Measurements from ENCODE around the gene ITGB6.
"Not testable (repeated sequence)": the region's sequence is repeated elsewhere in the genome, so short reads cannot be mapped to it uniquely, and the experiment has no call there.

The ITGB6 gene

DNA sequence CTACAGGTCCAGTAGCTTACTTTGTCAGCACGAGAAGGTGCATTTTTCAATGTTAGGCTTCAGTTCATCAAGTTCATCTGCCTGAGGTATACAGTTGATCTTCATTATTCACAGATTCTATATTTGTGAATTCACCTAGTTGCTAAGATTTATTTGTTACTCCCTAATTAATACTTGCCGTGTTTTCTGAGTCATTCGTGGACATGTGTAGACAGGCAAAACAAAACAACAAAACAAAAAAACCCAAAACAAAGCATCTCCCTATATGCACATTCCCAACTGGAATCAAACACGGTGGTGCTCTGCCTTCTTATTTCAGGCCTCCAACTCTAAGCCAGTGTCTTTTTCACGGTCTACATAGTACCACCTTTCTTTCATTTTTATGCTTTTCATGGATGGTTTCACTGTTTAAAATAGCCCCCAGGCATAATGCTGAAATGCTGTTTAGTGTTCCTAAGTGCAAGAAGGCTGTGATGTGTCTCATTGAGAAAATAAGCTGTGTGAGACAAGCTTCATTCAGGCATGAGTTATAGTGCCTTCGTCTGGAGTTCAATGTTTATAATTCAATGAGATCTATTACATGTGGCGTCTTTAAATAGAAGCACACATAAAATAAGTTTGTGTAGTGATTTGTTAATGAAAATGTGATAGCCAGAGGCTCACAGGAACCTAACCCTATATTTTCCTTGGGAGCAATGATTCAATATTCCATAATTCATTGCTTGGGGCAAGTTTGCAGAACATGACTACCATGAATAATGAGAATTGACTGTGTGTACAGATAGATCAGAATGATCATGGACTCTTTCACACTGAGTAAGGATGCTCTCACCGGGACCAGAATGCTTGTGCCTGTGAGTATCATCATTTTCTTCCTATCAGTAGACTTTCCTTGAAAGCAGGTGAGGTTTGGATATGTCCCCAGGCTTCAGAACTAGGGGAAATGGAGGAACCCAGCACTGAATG, 24.6 kb downstream of the ITGB6 start:
- H3K36me3 Mint-ChIP-seq (ENCODE audit: low read depth): no peaks in the 10 kb centered on the region
- no peaks in the 10 kb centered on the region for H3K9me3 Mint-ChIP-seq
- ATAC-seq (no peak), DNase-seq (no peak)
- H3K4me3 Mint-ChIP-seq: no peak overlapping the region
- H3K4me1 Mint-ChIP-seq: no peaks in the 10 kb centered on the region
- no peaks in the 10 kb centered on the region for H3K27me3 Mint-ChIP-seq
- H3K27ac Mint-ChIP-seq: no peak overlapping the region

- no peaks in the 10 kb centered on the region for H3K9me3 Mint-ChIP-seq
- DNase-seq (no peak), ATAC-seq (no peak)
- H3K4me3 Mint-ChIP-seq: no peak overlapping the region
- H3K27ac Mint-ChIP-seq: no peak overlapping the region
- no peaks in the 10 kb centered on the region for H3K27me3 Mint-ChIP-seq
- H3K36me3 Mint-ChIP-seq (ENCODE audit: low read depth): no peaks in the 10 kb centered on the region
- H3K4me1 Mint-ChIP-seq: no peaks in the 10 kb centered on the region
These were observed 25.8 kb downstream of the ITGB6 start for GRCh38 chr2:160174322-160174721.

DNA sequence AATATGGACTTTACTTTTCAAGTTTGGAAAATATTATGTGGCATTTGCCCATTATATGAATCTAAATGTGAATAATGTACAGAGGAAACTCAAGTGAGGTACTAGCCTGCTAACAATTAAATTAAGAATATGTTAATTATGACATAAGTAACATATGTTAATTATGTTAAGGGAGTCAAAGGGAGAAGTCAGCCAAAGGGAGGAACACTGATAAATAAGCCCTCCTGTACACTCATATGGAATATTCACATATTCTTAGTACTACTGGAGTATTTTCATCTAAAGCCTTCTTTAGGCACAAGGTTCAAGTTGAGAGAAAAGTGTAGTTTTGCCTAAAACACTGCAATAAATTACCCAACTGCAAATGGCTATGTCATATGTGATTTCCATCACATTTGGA, 30.1 kb downstream of the ITGB6 start:
- Mint-ChIP-seq H3K4me1 (no peaks in the 10 kb centered on the region), H3K4me3 (no peak overlapping the region), H3K36me3 (ENCODE audit: low read depth) (no peaks in the 10 kb centered on the region), H3K27ac (no peak overlapping the region), H3K9me3 (no peaks in the 10 kb centered on the region), H3K27me3 (no peaks in the 10 kb centered on the region)
- ATAC-seq: no peak
- DNase-seq: no peak

DNA sequence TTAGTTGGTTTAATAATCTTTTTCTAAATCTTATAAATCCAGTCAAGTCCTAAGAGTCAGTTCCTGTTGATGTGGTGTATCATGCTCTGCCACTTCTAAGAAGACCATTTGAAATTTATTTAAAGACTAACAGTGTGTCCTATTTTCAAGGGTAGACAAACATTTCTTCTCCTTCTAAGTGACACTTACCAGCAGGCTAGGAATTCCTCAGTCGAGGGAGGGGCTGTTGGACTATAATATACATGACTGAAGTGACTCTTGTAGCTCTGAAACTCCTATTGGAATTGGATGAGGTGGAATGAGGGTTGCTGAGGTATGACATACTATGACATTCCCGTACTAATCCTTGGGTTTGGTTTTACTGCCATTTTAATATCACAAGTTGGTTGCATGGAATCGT, 30.6 kb downstream of the ITGB6 start:
- ATAC-seq (no peak), DNase-seq (no peak)
- Mint-ChIP-seq H3K4me1 (no peaks in the 10 kb centered on the region), H3K27me3 (no peaks in the 10 kb centered on the region), H3K36me3 (ENCODE audit: low read depth) (no peaks in the 10 kb centered on the region), H3K9me3 (no peaks in the 10 kb centered on the region), H3K27ac (no peak overlapping the region), H3K4me3 (no peak overlapping the region)

GRCh38 chr2:160168878-160169277, 31.2 kb downstream of the ITGB6 start:
- no peak for ATAC-seq
- no peak overlapping the region for H3K4me3 Mint-ChIP-seq
- DNase-seq: no peak
- no peaks in the 10 kb centered on the region for H3K36me3 Mint-ChIP-seq (ENCODE audit: low read depth)
- H3K27me3 Mint-ChIP-seq: no peaks in the 10 kb centered on the region
- H3K4me1 Mint-ChIP-seq: no peaks in the 10 kb centered on the region
- H3K9me3 Mint-ChIP-seq: no peaks in the 10 kb centered on the region
- no peak overlapping the region for H3K27ac Mint-ChIP-seq

GRCh38 chr2:160167089-160167740, 32.9 kb downstream of the ITGB6 start:
- ATAC-seq (no peak), DNase-seq (no peak)
- no peak overlapping the region for H3K4me3 Mint-ChIP-seq
- no peaks in the 10 kb centered on the region for H3K27me3 Mint-ChIP-seq
- H3K4me1 Mint-ChIP-seq: no peaks in the 10 kb centered on the region
- H3K27ac Mint-ChIP-seq: no peak overlapping the region
- no peaks in the 10 kb centered on the region for H3K9me3 Mint-ChIP-seq
- no peaks in the 10 kb centered on the region for H3K36me3 Mint-ChIP-seq (ENCODE audit: low read depth)

DNA sequence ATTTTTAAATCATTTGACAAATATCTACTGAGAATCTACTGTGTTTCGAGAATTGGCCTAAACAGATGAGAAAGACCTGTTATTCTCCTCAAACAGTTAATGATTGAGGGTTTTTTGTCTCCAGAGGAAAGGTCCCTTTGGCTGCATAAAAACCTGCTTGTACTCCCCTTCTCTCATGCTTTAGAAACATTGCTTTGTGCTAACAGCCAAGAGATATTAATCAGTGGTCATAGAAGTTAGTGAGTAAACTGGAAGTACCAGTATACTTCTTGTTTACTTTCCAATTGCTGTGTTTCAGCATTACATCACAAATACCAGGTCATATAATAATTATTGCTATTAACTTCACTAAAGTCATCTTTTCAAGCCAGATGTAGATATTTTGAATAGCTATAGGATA, 34.1 kb downstream of the ITGB6 start:
- DNase-seq (no peak), ATAC-seq (no peak)
- no peak overlapping the region for H3K4me3 Mint-ChIP-seq
- H3K27me3 Mint-ChIP-seq: no peaks in the 10 kb centered on the region
- H3K4me1 Mint-ChIP-seq: no peaks in the 10 kb centered on the region
- no peaks in the 10 kb centered on the region for H3K36me3 Mint-ChIP-seq (ENCODE audit: low read depth)
- H3K27ac Mint-ChIP-seq: no peak overlapping the region
- no peaks in the 10 kb centered on the region for H3K9me3 Mint-ChIP-seq

GRCh38 chr2:160165081-160165480, 35.0 kb downstream of the ITGB6 start:
- Mint-ChIP-seq H3K36me3 (ENCODE audit: low read depth) (no peaks in the 10 kb centered on the region), H3K27ac (no peak overlapping the region), H3K4me1 (no peaks in the 10 kb centered on the region), H3K4me3 (no peak overlapping the region), H3K27me3 (no peaks in the 10 kb centered on the region), H3K9me3 (no peaks in the 10 kb centered on the region)
- ATAC-seq: no peak
- DNase-seq: no peak

DNA sequence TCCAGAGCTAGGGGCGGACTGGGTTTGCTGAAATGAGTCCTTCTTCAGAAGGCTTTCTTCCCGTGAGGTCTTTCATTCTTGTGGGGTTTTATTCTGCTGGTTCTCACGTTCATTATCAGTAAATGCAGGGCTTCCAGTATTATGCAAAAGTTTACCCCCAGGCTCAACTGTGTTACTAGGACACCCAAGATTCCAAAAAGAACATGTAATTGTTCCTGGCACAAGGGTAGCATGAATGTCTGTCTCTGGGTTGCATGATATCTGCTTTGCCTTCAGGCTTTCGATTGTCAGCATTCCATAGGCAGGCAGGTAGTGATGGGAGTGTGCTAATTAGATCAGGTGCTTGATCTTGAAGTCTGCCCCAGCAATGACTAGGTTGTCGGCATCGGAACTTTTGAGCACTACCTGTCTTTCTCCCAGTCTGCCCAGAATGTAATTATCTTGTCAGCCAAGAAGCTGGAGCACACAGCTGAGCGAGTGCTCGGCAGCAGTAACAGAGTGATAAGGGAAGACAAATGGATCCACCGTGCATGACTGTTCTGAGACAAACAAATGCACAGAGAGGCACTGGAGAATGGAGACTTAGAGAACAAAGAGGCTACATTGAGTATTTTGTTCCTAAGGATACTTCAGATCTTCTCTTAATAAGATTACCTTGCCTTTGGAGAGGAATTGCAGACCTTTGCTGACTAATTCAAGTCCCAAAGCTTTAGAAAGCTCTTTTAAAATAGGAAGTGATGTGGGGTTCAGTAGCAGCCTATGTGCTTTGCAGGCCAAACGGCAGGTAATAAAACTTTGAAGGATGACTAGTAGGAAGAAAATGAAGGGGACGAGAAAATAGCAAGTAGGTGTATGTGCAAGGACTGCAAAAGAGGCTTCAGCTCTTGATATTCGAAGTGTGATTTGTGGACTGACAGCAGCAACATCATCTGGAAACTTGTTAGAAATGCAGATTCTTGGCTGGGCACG, 41.9 kb downstream of the ITGB6 start:
- Mint-ChIP-seq H3K27me3 (peaks cover 3% of the 10 kb centered on the region), H3K36me3 (ENCODE audit: low read depth) (no peaks in the 10 kb centered on the region), H3K4me1 (no peaks in the 10 kb centered on the region), H3K4me3 (no peak overlapping the region), H3K9me3 (no peaks in the 10 kb centered on the region), H3K27ac (no peak overlapping the region)
- DNase-seq (no peak), ATAC-seq (no peak)

GRCh38 chr2:160156665-160157064, 43.4 kb downstream of the ITGB6 start:
- DNase-seq (no peak), ATAC-seq (no peak)
- Mint-ChIP-seq H3K36me3 (ENCODE audit: low read depth) (no peaks in the 10 kb centered on the region), H3K27ac (no peak overlapping the region), H3K27me3 (peaks cover 3% of the 10 kb centered on the region), H3K9me3 (no peaks in the 10 kb centered on the region), H3K4me1 (no peaks in the 10 kb centered on the region), H3K4me3 (no peak overlapping the region)

DNA sequence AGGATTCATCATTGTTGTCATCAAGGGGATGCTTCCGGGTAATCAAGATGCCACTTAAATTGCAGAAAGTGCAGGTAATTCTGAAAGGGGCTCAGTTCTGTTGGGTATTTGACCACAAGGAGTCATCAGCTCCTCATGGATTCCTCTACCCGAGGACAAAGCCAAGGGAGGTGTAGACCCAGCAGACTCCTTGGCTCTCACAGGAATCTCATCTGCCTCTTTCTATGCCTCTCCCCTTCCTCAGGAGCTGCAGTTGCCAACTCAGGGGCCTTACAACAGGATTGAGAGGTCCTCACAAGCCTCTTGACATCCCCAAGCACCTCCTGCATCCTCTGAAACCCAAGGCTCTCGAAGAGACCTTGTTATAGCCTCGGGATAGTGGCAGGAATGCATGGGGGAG, 44.0 kb downstream of the ITGB6 start:
- Mint-ChIP-seq H3K27me3 (peaks cover 3% of the 10 kb centered on the region), H3K36me3 (ENCODE audit: low read depth) (no peaks in the 10 kb centered on the region), H3K9me3 (no peaks in the 10 kb centered on the region), H3K4me1 (no peaks in the 10 kb centered on the region), H3K27ac (no peak overlapping the region), H3K4me3 (no peak overlapping the region)
- DNase-seq: no peak
- no peak for ATAC-seq

- ATAC-seq; DNase-seq; H3K4me3 Mint-ChIP-seq; H3K27ac Mint-ChIP-seq; H3K36me3 Mint-ChIP-seq (ENCODE audit: low read depth); H3K27me3 Mint-ChIP-seq; H3K9me3 Mint-ChIP-seq; H3K4me1 Mint-ChIP-seq: not testable (repeated sequence)
These were observed 51.7 kb downstream of the ITGB6 start for GRCh38 chr2:160148419-160148818.

GRCh38 chr2:160145471-160145870, 54.6 kb downstream of the ITGB6 start:
- peaks cover 7% of the 10 kb centered on the region for H3K27me3 Mint-ChIP-seq
- H3K4me1 Mint-ChIP-seq: peaks cover 2% of the 10 kb centered on the region
- no peaks in the 10 kb centered on the region for H3K9me3 Mint-ChIP-seq
- no peaks in the 10 kb centered on the region for H3K36me3 Mint-ChIP-seq (ENCODE audit: low read depth)
- no peak overlapping the region for H3K4me3 Mint-ChIP-seq
- H3K27ac Mint-ChIP-seq: no peak overlapping the region
- ATAC-seq (no peak), DNase-seq (no peak)

GRCh38 chr2:160144280-160144990, 55.6 kb downstream of the ITGB6 start:
- DNase-seq: no peak
- H3K36me3 Mint-ChIP-seq (ENCODE audit: low read depth): no peaks in the 10 kb centered on the region
- no peaks in the 10 kb centered on the region for H3K9me3 Mint-ChIP-seq
- H3K4me3 Mint-ChIP-seq: no peak overlapping the region
- peaks cover 2% of the 10 kb centered on the region for H3K4me1 Mint-ChIP-seq
- ATAC-seq: no peak
- H3K27ac Mint-ChIP-seq: no peak overlapping the region
- peaks cover 7% of the 10 kb centered on the region for H3K27me3 Mint-ChIP-seq

Measured in activated naive CD8-positive, alpha-beta T cell treated with anti-CD3 and anti-CD28 coated beads, Interleukin-2, amount 50 U/mL, for 24 hours (primary cell).